Measurements from ENCODE around the gene SGK2. TPM values are rescaled to one million over a fixed set of nuclear protein-coding genes. Genes with fewer than 3 reads are reported as not detected.
A peak's percentile ranks its signal among the peaks of the same experiment; 100 is the strongest.
"Not testable (repeated sequence)": the region's sequence is repeated elsewhere in the genome, so short reads cannot be mapped to it uniquely, and the experiment has no call there.

Gene SGK2
- total RNA-seq, 1 experiment from 2014 or later: not detected

DNA sequence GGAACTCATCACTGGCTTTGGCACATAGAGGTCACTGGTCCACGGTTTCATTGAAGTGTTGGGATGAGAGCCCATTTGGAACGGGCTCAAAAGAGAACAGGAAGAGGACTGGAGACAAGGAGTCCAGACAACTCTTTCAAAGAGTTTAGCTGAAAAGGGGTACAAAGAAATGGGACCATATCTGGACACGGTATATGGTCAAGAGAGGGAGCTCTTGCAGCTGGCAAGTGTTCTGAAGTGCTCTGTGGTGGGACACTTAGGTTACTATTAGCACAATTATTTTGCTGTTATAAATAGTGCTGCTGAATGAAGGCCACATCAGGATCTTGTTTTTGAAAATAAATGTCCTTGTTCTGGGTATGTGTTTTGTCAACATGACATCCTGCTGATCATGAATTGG is 4.6 kb downstream of the SGK2 start:
- peak; percentile 20 for DNase-seq (ENCODE audit: low read depth)

DNA sequence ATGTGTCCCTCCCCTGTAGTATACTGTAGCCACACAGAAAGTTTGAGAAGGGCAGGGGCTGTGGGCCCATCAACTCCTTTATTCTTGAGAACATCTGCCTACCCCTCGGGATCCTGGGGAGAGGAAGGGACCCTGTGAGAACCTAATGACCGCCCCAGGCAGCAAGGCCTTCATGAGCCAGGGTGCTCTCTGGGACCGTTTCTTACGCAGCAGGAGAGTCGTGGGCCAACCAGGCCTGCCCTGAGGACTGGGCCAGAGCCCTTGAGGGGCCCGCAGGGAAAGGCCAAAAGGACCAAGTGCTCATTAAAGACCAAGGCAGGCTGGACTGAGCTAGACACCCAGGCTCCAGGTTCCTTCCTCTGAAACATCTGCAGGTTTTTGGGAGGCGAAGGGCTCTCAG is 5.2 kb downstream of the SGK2 start:
- no peak for DNase-seq (ENCODE audit: low read depth)

- DNase-seq (ENCODE audit: low read depth): no peak
These were observed 5.6 kb downstream of the SGK2 start for GRCh38 chr20:43564455-43564854.

- DNase-seq (ENCODE audit: low read depth): no peak
These were observed 6.3 kb downstream of the SGK2 start for GRCh38 chr20:43564993-43565757.

DNA sequence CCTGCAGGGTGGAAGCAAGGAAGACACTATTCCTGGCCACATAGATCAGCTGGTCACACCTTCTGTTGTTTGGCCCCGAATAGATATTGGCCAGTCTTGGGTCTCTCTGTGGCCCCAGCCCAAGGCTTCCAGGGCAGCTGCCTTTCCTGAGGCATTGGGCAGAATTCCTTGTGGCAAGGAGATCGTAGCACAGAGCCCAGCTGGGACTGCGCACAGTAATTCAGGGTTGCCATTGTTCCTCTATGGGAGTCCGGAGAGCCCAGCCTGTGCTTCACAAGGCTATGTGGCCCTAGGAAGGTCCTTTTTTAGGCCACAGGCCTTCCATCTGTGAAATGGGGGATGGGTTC is 6.9 kb downstream of the SGK2 start:
- no peak for DNase-seq (ENCODE audit: low read depth)

DNA sequence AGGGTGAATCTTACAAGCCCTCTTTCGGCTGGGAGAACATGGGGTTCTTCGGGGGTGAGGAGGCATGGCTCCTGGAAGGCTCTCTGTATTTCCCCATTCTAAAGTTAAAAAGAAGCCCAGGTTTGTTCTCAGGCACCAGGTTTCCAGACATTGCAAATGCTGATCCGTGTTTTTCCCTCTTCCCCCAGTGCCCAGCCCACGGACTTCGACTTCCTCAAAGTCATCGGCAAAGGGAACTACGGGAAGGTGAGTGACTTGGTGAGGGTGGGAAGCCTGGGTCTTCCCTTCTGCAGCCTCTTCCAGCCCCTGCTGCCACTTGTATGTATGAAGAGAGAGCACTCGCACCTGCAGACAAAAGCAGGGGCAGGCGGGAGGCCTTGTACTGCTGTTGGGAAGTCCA is 8.7 kb downstream of the SGK2 start:
- DNase-seq (ENCODE audit: low read depth): no peak

- DNase-seq (ENCODE audit: low read depth): no peak
These were observed 9.9 kb downstream of the SGK2 start for GRCh38 chr20:43568706-43569105.

DNA sequence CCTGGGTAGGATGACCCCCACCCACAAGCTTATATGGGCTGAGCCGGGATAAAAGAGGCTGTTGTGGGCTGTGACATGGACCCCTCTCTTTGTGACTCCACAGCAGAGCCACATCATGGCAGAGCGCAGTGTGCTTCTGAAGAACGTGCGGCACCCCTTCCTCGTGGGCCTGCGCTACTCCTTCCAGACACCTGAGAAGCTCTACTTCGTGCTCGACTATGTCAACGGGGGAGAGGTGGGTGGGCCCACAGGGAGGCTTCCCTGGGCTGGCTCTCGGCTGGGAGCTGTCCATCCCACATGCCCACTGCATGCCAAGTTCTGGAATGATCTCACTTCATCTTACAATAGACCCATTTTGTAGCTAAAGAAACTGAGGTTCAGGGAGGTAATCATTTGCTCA is 10.5 kb downstream of the SGK2 start:
- no peak for DNase-seq (ENCODE audit: low read depth)

DNA sequence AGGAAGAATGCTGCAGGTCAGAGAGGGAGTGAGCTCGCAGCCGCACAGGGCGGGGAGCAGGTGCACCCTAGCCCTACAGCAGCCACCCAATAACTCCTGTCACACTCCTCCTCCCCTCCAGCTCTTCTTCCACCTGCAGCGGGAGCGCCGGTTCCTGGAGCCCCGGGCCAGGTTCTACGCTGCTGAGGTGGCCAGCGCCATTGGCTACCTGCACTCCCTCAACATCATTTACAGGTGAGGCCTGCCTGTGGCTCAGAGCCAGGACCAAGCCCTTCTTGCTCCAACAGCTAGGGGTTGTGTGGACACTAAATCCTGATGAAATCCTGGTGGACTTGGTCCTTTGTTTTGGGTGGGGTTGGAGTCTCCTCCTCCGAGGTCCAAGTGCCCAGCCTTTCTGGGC is 11.7 kb downstream of the SGK2 start:
- DNase-seq (ENCODE audit: low read depth): no peak

DNA sequence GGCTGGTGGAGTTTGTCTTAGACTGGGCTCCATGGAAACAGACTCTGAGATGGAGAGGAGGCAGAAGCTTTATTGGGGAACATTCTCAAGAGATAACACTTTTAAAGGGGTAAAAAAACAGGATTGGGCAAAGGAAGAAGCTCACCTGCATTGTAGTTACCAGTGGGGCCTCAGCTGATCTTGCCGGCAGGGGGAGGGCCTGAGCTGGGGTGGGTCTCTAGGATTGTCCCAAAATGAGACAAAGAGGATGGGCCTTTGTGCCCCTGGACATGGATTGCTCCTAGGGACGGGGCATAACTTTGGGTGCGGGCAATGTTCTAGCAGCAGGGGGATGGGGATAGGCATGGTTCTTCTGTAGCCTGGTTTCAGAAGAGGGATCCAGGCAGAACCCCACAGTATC is 12.5 kb downstream of the SGK2 start:
- DNase-seq (ENCODE audit: low read depth): no peak

DNA sequence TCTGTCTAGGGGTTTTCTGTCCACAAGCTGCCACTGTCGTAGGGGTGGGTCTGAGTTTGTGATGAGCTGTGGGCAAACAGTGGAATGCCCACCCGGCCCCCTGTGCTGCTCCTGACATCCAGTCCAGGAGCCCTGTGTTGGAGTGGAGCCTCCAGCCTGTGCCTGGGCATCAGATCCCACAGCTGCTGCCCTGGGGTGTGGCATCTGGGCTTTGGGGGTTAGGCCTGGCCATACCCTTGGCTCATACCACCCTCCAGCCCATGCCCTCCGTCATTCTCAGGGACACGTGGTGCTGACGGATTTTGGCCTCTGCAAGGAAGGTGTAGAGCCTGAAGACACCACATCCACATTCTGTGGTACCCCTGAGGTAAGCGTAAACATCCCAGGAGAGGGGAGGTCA is 12.9 kb downstream of the SGK2 start:
- DNase-seq (ENCODE audit: low read depth): no peak

DNA sequence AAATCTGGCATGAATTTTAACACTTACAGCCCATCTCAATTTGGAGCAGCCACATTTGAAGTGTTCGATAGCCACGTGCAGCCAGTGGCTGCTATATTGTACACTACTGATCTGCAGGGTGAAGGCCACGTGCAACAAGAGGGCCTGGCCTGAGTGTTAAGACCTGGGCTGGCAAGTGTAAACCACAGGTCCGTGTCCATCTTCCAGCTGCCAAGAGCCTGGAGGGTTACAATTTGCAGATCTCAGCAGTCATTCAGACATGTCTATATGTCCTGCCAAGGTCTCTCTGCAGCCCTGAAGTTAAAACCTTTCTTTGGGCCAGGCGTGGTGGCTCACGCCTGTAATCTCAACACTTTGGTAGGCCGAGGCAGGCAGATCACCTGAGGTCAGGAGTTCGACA is 14.1 kb downstream of the SGK2 start:
- no peak for DNase-seq (ENCODE audit: low read depth)

GRCh38 chr20:43576108-43576507 is 17.3 kb downstream of the SGK2 start:
- DNase-seq (ENCODE audit: low read depth): peak; percentile 52

- DNase-seq (ENCODE audit: low read depth): no peak
These were observed 21.3 kb downstream of the SGK2 start for GRCh38 chr20:43579861-43580793.

DNA sequence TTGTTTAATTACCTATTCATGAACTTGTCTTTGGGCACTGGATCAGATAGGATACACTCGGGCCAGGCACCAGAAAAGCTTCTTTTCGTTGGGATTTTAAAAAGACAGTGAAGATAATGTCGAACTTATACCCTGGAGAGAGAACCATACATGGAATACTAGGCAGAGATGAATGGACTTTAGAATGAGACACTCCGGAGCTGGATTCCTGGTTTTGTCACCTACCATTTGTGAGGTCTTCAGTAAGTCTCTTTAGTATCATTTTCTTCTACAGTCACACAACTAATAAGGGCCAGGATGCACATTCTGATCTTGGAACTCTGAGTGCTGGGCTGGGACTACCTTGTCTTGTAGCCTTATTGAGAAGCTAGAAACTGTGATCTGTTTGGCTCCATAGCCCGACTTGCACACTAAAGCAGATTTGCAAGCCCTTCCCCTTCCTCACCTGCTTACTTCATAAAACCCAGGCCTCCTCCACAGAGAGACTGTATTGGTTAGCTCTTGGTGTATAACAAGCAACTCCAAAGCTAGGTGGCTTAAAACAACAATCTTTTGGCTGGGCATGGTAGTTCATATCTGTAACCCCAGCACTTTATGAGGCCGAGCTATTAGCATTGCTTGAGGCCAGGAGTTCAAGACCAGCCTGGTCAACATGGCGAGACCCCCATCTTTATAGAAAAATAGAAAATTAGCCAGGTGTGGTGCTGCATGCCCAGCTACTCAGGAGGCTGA is 24.5 kb downstream of the SGK2 start:
- DNase-seq (ENCODE audit: low read depth): no peak

- peak; percentile 99 for DNase-seq (ENCODE audit: low read depth)
These were observed 25.2 kb downstream of the SGK2 start for GRCh38 chr20:43583982-43584432.

DNA sequence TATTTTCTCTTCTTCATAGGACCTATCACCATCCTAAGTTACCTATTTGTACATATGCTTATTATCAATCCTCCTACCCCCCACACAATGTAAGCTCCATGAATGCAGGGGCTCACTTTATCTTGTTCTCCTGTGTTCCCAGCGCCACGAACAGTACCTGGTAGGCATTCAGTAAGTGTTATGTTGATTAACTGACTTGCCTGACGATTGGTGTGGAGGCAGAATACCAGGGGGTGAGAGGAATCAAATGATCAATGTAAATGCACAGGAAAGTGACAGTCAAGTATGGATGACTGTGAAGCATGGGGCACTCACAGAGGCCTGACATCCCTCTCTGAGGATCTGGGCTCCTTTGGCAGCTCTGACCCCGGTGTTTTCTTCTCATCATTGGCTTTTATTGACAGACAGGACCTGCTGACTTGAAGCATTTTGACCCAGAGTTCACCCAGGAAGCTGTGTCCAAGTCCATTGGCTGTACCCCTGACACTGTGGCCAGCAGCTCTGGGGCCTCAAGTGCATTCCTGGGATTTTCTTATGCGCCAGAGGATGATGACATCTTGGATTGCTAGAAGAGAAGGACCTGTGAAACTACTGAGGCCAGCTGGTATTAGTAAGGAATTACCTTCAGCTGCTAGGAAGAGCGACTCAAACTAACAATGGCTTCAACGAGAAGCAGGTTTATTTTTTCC is 25.8 kb downstream of the SGK2 start:
- DNase-seq (ENCODE audit: low read depth): peak; percentile 82

DNA sequence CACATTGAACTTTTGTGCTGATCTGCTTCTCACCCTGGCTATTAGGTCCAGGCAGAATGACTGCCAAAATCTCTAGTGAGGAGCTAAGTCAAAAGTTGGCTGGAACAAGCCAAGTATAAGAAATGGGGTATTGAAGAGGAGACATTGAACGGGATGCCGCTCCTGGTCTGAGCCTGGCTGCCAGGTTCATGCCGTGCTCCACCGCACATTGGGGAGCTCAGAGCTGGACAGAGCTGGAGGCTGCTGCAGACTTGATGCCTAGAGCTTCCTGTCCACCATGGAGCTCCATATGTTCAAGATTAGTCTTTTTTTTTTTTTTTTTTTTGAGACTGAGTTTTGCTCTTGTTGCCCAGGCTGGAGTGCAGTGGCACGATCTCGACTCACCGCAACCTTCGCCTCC is 27.8 kb downstream of the SGK2 start:
- DNase-seq (ENCODE audit: low read depth): no peak

GRCh38 chr20:43588526-43588925 is 29.7 kb downstream of the SGK2 start:
- not testable (repeated sequence) for DNase-seq (ENCODE audit: low read depth)

- no peak for DNase-seq (ENCODE audit: low read depth)
These were observed 31.2 kb downstream of the SGK2 start for GRCh38 chr20:43590036-43590391.

- peak; percentile 93 for DNase-seq (ENCODE audit: low read depth)
These were observed 31.8 kb downstream of the SGK2 start, which contains the start of gene IFT52 for GRCh38 chr20:43590392-43591303. IFT52 (plus strand) TSS chr20:43590937; CDS start chr20:43594699, 3,762 bp downstream.

All from RPMI7951 (cell line).